Effector CD4-positive, alpha-beta T cell (primary cell): ENCODE measurements around the gene APCDD1. TPM values are rescaled to one million over a fixed set of nuclear protein-coding genes. Genes with fewer than 3 reads are reported as not detected.

Experiments used
- DNase-seq: peaks from one replicate; pipeline ENCODE4 v3.0.0-alpha.2; 2020
- total RNA-seq: gene quantifications from one replicate; lab custom pipeline; 2026; lab: John Stamatoyannopoulos, UW

The APCDD1 gene
- total RNA-seq, result not detected

GRCh38 chr18:10453806-10454680 lies at the start of gene APCDD1:
APCDD1 (plus strand) TSS chr18:10454635; CDS start chr18:10454982, 347 bp downstream.
- no peak for DNase-seq

GRCh38 chr18:10405014-10405493 lies 49.4 kb upstream of the APCDD1 start:
- no peak for DNase-seq

- no peak for DNase-seq
Observed at GRCh38 chr18:10405816-10406663, 48.4 kb upstream of the APCDD1 start.

- no peak for DNase-seq
Observed at GRCh38 chr18:10408131-10408530, 46.3 kb upstream of the APCDD1 start.

- DNase-seq, result no peak
Observed at GRCh38 chr18:10409041-10409440, 45.4 kb upstream of the APCDD1 start.

GRCh38 chr18:10410472-10411308 lies 43.7 kb upstream of the APCDD1 start:
- no peak for DNase-seq

- no peak for DNase-seq
Observed at GRCh38 chr18:10412933-10413332, 41.5 kb upstream of the APCDD1 start.

- DNase-seq, result no peak
Observed at GRCh38 chr18:10413722-10414121, 40.7 kb upstream of the APCDD1 start.

GRCh38 chr18:10414293-10414842 lies 40.1 kb upstream of the APCDD1 start:
- no peak for DNase-seq

GRCh38 chr18:10416065-10416464 lies 38.4 kb upstream of the APCDD1 start:
- DNase-seq, result no peak

GRCh38 chr18:10417191-10417590 lies 37.2 kb upstream of the APCDD1 start:
- no peak for DNase-seq

- DNase-seq, result no peak
Observed at GRCh38 chr18:10417664-10418063, 36.8 kb upstream of the APCDD1 start.

- DNase-seq, result no peak
Observed at GRCh38 chr18:10418836-10419235, 35.6 kb upstream of the APCDD1 start.

- no peak for DNase-seq
Observed at GRCh38 chr18:10419420-10420103, 34.9 kb upstream of the APCDD1 start.

- DNase-seq, result no peak
Observed at GRCh38 chr18:10420561-10421352, 33.7 kb upstream of the APCDD1 start.

GRCh38 chr18:10421859-10422258 lies 32.6 kb upstream of the APCDD1 start:
- DNase-seq, result no peak

GRCh38 chr18:10422731-10423130 lies 31.7 kb upstream of the APCDD1 start:
- DNase-seq, result no peak

GRCh38 chr18:10424585-10425307 lies 29.7 kb upstream of the APCDD1 start:
- no peak for DNase-seq

- no peak for DNase-seq
Observed at GRCh38 chr18:10430677-10431076, 23.8 kb upstream of the APCDD1 start.

GRCh38 chr18:10431680-10432079 lies 22.8 kb upstream of the APCDD1 start:
- no peak for DNase-seq
